ENCODE data around the gene PDE6B. TPM values are rescaled to one million over a fixed set of nuclear protein-coding genes. Genes with fewer than 3 reads are reported as not detected.

Gene PDE6B
- polyA plus RNA-seq, 1 donor (not counting 4 experiments of a cell fraction or from before 2014, with no cell fraction given), result not detected

DNA sequence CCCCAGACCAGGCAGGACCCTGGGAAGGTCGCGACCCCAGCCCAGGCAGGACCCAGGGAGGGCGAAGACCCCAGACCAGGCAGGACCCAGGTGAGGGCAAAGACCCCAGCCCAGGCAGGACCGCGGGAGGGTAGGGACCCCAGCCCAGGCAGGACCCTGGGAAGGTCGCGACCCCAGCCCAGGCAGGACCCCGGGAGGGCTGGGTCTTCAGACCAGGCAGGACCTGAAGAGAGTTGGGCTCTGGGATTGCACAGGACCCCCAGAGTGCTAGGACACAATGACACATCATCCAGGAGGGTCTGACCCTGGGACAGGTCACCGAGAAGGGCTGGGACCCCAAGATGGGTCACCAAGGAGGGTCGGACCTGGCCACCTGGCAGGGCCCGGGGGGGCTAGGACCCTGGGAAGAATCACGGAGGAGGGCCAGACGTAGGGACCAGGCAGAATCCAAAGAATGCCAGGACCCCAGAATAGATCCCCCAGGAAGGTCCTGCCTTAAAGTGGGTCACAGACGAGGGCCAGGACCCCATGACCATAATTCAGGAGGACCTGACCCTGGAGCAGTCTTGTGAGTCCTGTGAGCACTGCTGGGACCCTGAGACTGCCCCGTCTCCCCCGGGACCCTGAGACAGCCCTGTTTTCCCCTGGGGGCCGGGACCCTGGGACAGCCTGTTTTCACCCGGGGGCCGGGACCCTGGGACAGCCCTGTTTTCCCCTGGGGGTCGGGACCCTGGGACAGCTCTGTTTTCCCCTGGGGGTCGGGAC lies 81.6 kb downstream of the PDE6B start:
- dilution Hi-C loops (cut with MboI; ENCODE audit: extremely low pct_ligation_motif_present, low sequenced_read_pairs), result no loop called here
- H3K4me2 ChIP-seq (ENCODE audit: control insufficient read depth, extremely low read depth, insufficient read depth, low read depth, low read length), result peak overlapping the region; percentile 71

DNA sequence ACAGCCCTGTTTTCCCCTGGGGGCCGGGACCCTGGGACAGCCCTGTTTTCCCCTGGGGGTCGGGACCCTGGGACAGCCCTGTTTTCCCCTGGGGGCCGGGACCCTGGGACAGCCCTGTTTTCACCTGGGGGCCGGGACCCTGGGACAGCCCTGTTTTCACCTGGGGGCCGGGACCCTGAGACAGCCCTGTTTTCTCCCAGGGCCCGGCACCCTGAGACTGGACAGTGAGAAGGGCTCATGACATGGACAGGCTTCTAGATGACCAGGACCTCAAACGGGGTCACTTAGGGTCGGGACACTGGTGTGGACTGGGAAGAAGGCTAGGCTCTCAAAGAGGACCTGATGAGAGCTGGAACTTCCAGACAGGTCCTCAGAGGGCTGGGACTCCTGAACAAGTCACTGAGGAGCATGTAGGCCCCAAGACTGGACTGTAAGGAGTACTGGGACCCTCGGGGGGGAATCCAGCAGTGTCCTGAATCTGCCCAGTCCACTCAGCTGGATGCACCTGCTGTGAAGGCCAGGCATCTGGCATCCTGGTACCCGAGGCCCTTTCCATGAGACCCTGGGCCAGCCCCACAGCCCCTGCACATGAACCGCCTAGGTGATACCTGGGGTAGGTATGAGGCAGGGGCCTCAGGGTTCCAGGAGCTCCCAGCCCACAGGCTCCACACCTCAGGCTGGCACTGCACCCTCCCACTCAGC lies 82.7 kb downstream of the PDE6B start:
- DNase-seq (ENCODE audit: low read depth, low spot score), result no peak
- H2AFZ ChIP-seq (ENCODE audit: control insufficient read depth, low read length), result no peak overlapping the region
- no peak overlapping the region for H3K27ac ChIP-seq (ENCODE audit: control insufficient read depth, insufficient read depth, low read length)
- TF ChIP-seq, protein P1, sequence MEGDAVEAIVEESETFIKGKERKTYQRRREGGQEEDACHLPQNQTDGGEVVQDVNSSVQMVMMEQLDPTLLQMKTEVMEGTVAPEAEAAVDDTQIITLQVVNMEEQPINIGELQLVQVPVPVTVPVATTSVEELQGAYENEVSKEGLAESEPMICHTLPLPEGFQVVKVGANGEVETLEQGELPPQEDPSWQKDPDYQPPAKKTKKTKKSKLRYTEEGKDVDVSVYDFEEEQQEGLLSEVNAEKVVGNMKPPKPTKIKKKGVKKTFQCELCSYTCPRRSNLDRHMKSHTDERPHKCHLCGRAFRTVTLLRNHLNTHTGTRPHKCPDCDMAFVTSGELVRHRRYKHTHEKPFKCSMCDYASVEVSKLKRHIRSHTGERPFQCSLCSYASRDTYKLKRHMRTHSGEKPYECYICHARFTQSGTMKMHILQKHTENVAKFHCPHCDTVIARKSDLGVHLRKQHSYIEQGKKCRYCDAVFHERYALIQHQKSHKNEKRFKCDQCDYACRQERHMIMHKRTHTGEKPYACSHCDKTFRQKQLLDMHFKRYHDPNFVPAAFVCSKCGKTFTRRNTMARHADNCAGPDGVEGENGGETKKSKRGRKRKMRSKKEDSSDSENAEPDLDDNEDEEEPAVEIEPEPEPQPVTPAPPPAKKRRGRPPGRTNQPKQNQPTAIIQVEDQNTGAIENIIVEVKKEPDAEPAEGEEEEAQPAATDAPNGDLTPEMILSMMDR (optimal IDR thresholded peaks at IDR 0.05 in 1 of 3, IDR thresholded peaks at IDR 0.05 in 1 of 3, conservative IDR thresholded peaks at IDR 0.05 in 1 of 3; ENCODE audit: extremely low read depth in 1 of 3, insufficient read depth in 2 of 3, low read length in 3 of 3), result no peak
- H3K79me2 ChIP-seq (ENCODE audit: control insufficient read depth, insufficient read depth, low read length), result peaks cover 57% of the 10 kb centered on the region
- H3K9ac ChIP-seq (ENCODE audit: control insufficient read depth, extremely low read depth, insufficient read depth, low read length), result no peak overlapping the region
- dilution Hi-C loops (cut with MboI; ENCODE audit: extremely low pct_ligation_motif_present, low sequenced_read_pairs), result no loop called here
- H4K20me1 ChIP-seq (ENCODE audit: control insufficient read depth, extremely low read depth, insufficient read depth, low read length), result peaks cover under 1% of the 10 kb centered on the region
- H3K36me3 ChIP-seq (ENCODE audit: control insufficient read depth in 2 of 2, extremely low read depth in 1 of 2, insufficient read depth in 2 of 2, low read length in 2 of 2), result peaks cover 5 to 6% of the 10 kb centered on the region in 2 experiments
- no peak overlapping the region for H3K4me2 ChIP-seq (ENCODE audit: control insufficient read depth, extremely low read depth, insufficient read depth, low read depth, low read length)
- H3K4me3 ChIP-seq (ENCODE audit: control insufficient read depth in 2 of 3, extremely low read depth in 1 of 3, insufficient read depth in 2 of 3, low read depth in 1 of 3, low read length in 3 of 3), result no peak overlapping the region
- H3K27me3 ChIP-seq (ENCODE audit: control insufficient read depth, extremely low read depth, insufficient read depth, low read length), result no peaks in the 10 kb centered on the region
- peaks cover 4% of the 10 kb centered on the region for H3K9me1 ChIP-seq (ENCODE audit: control insufficient read depth, extremely low read depth, insufficient read depth, low read length)
- H3K4me1 ChIP-seq (ENCODE audit: control insufficient read depth, extremely low read depth, insufficient read depth, low read length), result peaks cover 14% of the 10 kb centered on the region
- FAIRE-seq, result no peak
- H3K9me3 ChIP-seq (ENCODE audit: control insufficient read depth, low read depth, low read length), result no peaks in the 10 kb centered on the region

More for the DNA sequence above, 81.6 kb downstream of the PDE6B start:
- peak overlapping the region; percentile 20 for H3K27ac ChIP-seq (ENCODE audit: control insufficient read depth, insufficient read depth, low read length)
- no peaks in the 10 kb centered on the region for H3K27me3 ChIP-seq (ENCODE audit: control insufficient read depth, extremely low read depth, insufficient read depth, low read length)
- FAIRE-seq, result no peak
- H2AFZ ChIP-seq (ENCODE audit: control insufficient read depth, low read length), result no peak overlapping the region
- no peak for DNase-seq (ENCODE audit: low read depth, low spot score)
- H3K36me3 ChIP-seq (ENCODE audit: control insufficient read depth in 2 of 2, extremely low read depth in 1 of 2, insufficient read depth in 2 of 2, low read length in 2 of 2), result peaks cover 5 to 6% of the 10 kb centered on the region in 2 experiments
- peaks cover 4% of the 10 kb centered on the region for H3K9me1 ChIP-seq (ENCODE audit: control insufficient read depth, extremely low read depth, insufficient read depth, low read length)
- TF ChIP-seq, protein P1 (optimal IDR thresholded peaks at IDR 0.05 in 1 of 3, IDR thresholded peaks at IDR 0.05 in 1 of 3, conservative IDR thresholded peaks at IDR 0.05 in 1 of 3; ENCODE audit: extremely low read depth in 1 of 3, insufficient read depth in 2 of 3, low read length in 3 of 3), result no peak
- no peak for TF ChIP-seq EZH2 (IDR thresholded peaks at IDR 0.05; ENCODE audit: low read length)
- H3K9ac ChIP-seq (ENCODE audit: control insufficient read depth, extremely low read depth, insufficient read depth, low read length), result peak overlapping the region; percentile 97
- H3K79me2 ChIP-seq (ENCODE audit: control insufficient read depth, insufficient read depth, low read length), result peaks cover 48% of the 10 kb centered on the region
- H3K4me1 ChIP-seq (ENCODE audit: control insufficient read depth, extremely low read depth, insufficient read depth, low read length), result peaks cover 21% of the 10 kb centered on the region
- peak overlapping the region; percentile 46 to 96 (median 59) for H3K4me3 ChIP-seq (ENCODE audit: control insufficient read depth in 2 of 3, extremely low read depth in 1 of 3, insufficient read depth in 2 of 3, low read depth in 1 of 3, low read length in 3 of 3)
- H3K9me3 ChIP-seq (ENCODE audit: control insufficient read depth, low read depth, low read length), result no peaks in the 10 kb centered on the region
- H4K20me1 ChIP-seq (ENCODE audit: control insufficient read depth, extremely low read depth, insufficient read depth, low read length), result no peaks in the 10 kb centered on the region

All from keratinocyte (primary cell).